Urinary bladder (tissue), 4 donors: ENCODE measurements around the gene PLXNC1. TPM values are rescaled to one million over a fixed set of nuclear protein-coding genes. Genes with fewer than 3 reads are reported as not detected.
A peak's percentile ranks its signal among the peaks of the same experiment; 100 is the strongest.

ENCODE experiments used
- DNase-seq: peaks from one replicate; pipeline ENCODE4 v3.0.0-alpha.2; 2015; ENCODE audit errors: extremely low spot score
- H3K27ac ChIP-seq: one replicate; pipeline ENCODE4 v1.5.1; 2013; ENCODE audit warnings: low read depth, mild to moderate bottlenecking, moderate library complexity
- H3K36me3 ChIP-seq: one replicate; pipeline ENCODE4 v1.6.1; 2013; ENCODE audit warnings: mild to moderate bottlenecking, moderate library complexity; ENCODE audit not compliant: insufficient read depth
- H3K4me1 ChIP-seq: one replicate; pipeline ENCODE4 v1.6.1; 2013; ENCODE audit warnings: mild to moderate bottlenecking, moderate library complexity; ENCODE audit not compliant: insufficient read depth
- H3K4me3 ChIP-seq: one replicate; pipeline ENCODE4 v1.5.1; 2013; ENCODE audit warnings: low read depth, low read length
- WGBS: extraction: QIAGEN DNeasy Blood & Tissue Kit; methylation state at CpG from one replicate; pipeline ENCODE4 v1.1.7; 2013; 5-methylcytosine and 5-hydroxymethylcytosine counted together
- polyA plus RNA-seq: library from polyadenylated mRNA; stranded (reverse); fragments of 200-250 nt; gene quantifications from one replicate; pipeline ENCODE4 v1.2.3, GENCODE V29; 2013
- total RNA-seq: library from RNA; depleted of rRNA; stranded (reverse); fragments of >200 nt; gene quantifications from one replicate; pipeline ENCODE4 v1.2.3, GENCODE V29; 2014
- donor health status: healthy with polysubstance abuse.
- donor health status: healthy.

The PLXNC1 gene
- total and polyA plus RNA-seq, 2 donors: 1.8 to 19.0 TPM

DNA sequence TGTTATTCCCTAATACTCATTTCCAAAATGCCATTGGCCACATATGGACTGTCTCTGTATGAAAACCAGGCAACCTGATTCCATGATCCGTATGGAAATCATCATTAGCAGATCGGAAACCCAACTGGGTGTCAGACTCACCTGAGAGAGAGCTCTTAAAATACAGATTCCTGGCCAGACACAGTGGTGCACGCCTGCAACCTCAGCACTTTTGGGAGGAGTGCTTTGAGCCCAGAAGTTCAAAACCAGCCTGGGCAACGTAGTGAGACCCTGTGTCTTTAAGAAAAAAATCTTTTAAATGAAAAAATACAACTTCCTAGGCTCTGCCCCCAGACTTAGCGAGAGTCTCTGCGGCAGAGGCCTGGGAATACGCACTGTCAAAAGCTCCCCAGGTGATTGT lies 37.4 kb downstream of the PLXNC1 start:
- DNase-seq: no peak
- H3K27ac ChIP-seq: no peak overlapping the region
- H3K4me1 ChIP-seq: no peaks in the 10 kb centered on the region
- no peak overlapping the region for H3K4me3 ChIP-seq
- no peaks in the 10 kb centered on the region for H3K36me3 ChIP-seq
- 89% methylated on average over 7 of the region's 7 CpGs for WGBS

DNA sequence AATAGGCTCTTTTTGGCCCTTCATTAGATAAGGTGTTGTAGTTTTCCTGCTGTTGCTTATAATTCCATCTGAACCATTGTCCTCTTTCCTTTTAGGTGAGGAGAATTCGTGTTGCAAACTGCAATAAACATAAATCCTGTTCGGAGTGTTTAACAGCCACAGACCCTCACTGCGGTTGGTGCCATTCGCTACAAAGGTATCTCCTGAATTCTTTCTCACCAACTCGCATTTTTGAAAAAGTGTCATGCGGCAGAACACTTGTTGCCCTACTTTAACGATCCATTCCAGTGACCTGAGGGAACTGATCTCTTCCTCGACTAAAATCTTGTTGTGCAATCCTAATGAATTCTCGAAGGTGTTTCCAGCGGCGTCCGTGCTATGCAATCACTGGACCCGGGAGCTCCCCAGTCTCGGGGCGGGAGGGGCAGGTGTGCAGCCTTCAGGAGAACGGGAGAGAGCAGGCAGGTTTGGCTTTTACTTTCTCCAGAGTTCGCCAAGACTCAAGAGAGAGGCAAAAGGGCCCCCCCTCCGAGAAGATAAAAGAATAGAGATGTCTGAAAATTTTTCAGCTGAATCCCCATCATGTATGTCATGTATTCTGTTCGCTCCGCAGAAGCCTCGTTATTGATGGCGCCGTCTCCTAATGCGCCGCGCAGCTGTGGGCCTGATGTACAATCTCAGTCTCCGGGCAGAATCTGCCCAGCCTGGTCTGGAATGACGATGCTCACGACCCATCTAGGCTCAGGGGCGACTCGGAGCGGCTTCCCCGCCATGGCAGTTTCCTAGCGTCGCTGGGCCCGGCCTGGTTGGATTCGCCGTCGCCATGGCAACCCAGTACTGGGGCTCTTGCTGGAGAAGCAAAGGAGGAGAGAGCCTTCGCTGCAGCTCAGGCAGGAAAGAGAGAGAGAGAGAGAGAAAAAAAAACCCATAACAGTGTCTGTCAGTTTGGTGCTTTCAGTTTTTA lies 38.2 kb downstream of the PLXNC1 start:
- no peak overlapping the region for H3K4me3 ChIP-seq
- no peaks in the 10 kb centered on the region for H3K36me3 ChIP-seq
- H3K27ac ChIP-seq: no peak overlapping the region
- peak; percentile 43 for DNase-seq
- 48% methylated on average over 40 of the region's 40 CpGs for WGBS
- no peaks in the 10 kb centered on the region for H3K4me1 ChIP-seq

DNA sequence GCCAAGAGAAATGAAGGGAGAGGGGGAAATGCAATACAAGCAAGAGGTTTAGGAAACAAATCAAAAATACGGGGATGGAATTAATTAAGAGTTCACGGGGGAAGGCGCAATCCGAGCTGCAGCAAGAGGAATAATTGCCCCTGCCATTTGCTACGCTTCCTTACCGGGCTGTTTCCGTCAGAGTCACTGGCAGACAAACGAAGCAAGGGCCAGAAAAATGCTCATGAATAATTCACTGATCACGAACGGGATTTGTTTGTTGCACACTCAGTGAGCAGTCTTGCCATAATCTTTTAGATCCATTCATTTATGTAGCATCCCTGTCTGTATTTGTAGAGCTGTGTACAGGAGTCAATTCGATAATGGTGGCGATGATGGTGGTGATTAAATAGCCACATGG lies 39.0 kb downstream of the PLXNC1 start:
- no peaks in the 10 kb centered on the region for H3K4me1 ChIP-seq
- no peak overlapping the region for H3K4me3 ChIP-seq
- DNase-seq: no peak
- WGBS: 63% methylated on average over 12 of the region's 12 CpGs
- H3K27ac ChIP-seq: no peak overlapping the region
- no peaks in the 10 kb centered on the region for H3K36me3 ChIP-seq

DNA sequence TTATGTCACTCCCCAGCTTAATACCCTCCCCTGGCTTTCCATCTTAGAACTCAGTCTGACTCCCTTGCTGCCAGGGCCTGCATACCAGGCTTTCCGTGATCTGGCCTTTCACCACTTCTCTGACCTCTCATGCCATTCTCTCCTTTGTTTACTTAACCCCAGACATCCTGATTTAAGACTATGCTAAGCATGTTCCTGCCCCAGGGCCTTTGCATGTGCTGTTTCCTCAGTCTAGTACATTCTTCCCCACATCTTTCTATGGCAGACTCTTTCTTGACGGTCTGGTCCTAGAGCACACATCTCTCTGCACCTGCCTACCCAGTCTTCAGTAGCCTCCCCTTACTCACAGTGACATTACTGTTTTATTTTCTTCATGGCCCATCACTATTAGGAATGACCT lies 42.2 kb downstream of the PLXNC1 start:
- Histone ChIP-seq H3K27ac (no peak overlapping the region), H3K4me3 (no peak overlapping the region), H3K4me1 (no peaks in the 10 kb centered on the region), H3K36me3 (no peaks in the 10 kb centered on the region)
- 86% methylated on average over 2 of the region's 2 CpGs for WGBS
- no peak for DNase-seq

DNA sequence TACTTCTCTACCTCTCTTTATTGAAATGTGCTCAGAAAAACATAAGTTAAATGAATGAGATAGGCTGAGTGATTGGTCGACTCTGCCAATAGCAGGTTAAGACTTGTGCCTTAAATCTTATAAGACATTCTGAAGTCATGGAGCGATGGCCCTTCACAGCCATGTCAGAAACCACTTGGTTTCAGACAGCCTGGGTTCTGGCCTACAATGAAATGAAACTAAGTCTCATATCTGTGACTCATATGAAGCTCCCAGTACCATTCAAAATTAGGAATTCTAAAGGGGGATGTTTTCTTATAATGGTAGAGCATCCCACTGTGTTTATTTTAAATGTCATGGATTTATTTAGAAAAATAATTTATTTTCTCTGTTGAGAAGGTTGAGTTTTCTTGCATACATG lies 42.6 kb downstream of the PLXNC1 start:
- H3K36me3 ChIP-seq: no peaks in the 10 kb centered on the region
- no peak for DNase-seq

DNA sequence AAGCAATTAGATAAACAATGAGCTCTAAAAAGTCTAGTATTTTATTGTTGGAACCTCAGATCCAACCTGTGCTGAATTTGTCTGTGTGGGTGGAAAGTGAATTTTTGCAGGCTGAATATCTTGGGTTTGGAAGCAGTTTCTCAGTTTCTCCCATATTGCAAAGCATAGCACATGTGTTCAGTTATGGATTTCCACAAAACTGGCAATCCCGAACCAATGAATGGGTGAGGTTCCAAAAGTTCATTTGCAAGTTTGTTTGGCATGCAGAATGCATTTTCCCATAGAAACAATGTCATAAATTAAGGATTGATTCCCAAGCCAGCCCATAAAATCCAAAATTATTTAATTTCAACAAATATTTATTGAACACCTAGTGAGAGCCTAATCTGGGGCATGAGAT lies 43.4 kb downstream of the PLXNC1 start:
- DNase-seq: no peak
- no peaks in the 10 kb centered on the region for H3K4me1 ChIP-seq
- H3K36me3 ChIP-seq: no peaks in the 10 kb centered on the region
- WGBS: 92% methylated on average over 1 of the region's 1 CpG
- H3K27ac ChIP-seq: no peak overlapping the region
- H3K4me3 ChIP-seq: no peak overlapping the region

More for the DNA sequence above, 42.6 kb downstream of the PLXNC1 start:
- H3K27ac ChIP-seq: no peak overlapping the region
- 93% methylated on average over 2 of the region's 2 CpGs for WGBS
- no peak overlapping the region for H3K4me3 ChIP-seq
- no peaks in the 10 kb centered on the region for H3K4me1 ChIP-seq

DNA sequence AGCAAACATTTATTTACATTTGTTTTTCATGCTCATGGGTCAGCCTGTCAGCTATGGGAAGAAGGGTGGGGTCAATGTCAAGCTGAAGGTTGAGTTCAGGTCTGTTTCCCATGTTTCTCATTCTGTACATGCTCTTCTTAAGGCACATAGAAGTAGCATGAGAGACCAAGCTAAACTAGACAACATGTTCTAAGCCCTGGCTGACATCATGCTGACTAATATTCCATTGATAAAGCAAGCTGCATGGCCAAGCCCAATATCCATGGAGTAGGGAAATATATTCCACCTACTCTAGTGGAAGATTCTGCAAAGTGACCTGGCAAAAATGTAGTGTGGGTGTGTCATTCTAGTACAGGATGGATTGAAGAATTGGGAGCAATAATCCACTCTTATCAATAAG lies 44.1 kb downstream of the PLXNC1 start:
- no peaks in the 10 kb centered on the region for H3K4me1 ChIP-seq
- no peak overlapping the region for H3K4me3 ChIP-seq
- no peak overlapping the region for H3K27ac ChIP-seq
- H3K36me3 ChIP-seq: no peaks in the 10 kb centered on the region
- DNase-seq: no peak

DNA sequence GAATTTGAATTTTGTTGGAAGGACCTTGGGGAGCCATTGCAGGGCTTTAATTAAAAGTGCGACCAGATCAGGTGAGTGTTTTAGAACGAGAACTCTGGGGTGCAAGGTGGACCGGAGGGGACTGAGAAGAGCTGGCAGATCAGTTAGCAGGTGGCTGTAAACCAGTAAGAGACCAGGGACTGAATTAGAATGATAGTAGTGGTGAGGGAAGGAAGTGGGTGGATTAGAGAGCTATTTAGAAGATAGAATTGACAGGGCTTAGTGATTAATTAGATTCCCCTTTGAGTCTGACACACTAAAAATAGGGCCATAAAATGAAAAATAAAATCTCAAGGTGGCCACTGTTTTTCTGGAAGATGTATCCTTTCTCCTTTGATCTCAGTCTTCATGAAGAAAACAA lies 44.8 kb downstream of the PLXNC1 start:
- H3K27ac ChIP-seq: no peak overlapping the region
- no peak overlapping the region for H3K4me3 ChIP-seq
- no peaks in the 10 kb centered on the region for H3K36me3 ChIP-seq
- no peak for DNase-seq
- WGBS: 82% methylated on average over 3 of the region's 3 CpGs
- no peaks in the 10 kb centered on the region for H3K4me1 ChIP-seq

DNA sequence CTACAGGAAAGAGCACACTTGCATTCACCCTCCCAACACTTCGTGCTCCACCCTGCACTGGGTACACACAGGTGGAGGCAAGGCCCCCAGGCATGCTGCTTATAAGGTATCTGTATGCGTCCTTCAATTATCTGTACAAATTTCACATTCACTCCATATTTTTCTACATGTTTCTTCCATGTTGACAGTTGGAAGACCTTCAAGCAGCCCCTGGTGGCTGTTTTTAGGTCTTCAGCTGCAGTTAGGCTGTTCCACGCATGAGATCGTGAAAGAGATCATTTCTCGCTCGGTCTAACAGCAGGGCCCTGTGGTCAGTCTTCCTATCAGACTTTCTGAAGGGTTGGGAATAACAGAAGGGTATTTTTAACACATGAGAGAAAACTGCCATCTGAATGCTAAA lies 47.1 kb downstream of the PLXNC1 start:
- no peak overlapping the region for H3K4me3 ChIP-seq
- no peaks in the 10 kb centered on the region for H3K4me1 ChIP-seq
- H3K36me3 ChIP-seq: no peaks in the 10 kb centered on the region
- WGBS: 96% methylated on average over 6 of the region's 6 CpGs
- no peak for DNase-seq
- no peak overlapping the region for H3K27ac ChIP-seq

DNA sequence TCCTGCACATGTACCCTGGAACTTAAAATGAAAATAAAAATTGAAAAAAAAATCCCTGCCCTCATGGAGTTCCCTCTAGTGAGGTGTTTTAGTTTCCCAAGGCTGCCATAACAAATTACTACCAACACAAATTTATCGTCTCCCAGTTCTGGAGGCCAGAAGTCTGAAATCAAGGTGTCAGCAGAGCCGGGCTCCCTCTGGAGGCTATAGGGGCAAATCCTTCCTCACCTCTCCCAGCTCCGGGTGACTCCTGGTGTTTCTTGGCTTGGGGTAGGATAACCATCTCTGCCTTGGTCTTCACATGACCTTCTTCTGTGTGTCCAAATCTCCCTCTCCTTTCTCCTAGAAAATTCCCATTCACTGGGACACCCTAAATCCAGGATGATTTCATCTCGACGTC lies 50.1 kb downstream of the PLXNC1 start:
- no peaks in the 10 kb centered on the region for H3K4me1 ChIP-seq
- no peaks in the 10 kb centered on the region for H3K36me3 ChIP-seq
- no peak overlapping the region for H3K4me3 ChIP-seq
- WGBS: 86% methylated on average over 5 of the region's 5 CpGs
- DNase-seq: no peak
- no peak overlapping the region for H3K27ac ChIP-seq

DNA sequence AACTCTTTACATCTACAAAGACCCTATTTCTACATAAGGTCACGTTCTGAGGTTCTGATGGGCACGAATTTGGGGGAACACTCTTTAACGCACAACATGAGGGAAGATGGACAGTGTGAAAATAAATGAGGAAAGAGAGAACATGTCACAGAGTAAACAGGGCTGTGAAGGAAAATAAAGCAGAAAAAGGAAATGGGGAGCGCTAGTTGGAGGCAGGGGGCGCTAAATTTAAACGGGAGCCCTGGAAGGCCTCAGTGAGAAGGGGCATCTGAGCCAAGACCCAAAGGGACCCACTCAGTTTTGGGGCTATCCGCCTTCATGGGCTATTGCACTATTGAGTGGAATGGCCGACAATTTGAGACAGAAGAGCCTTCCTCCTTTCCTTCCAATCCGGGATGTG lies 50.5 kb downstream of the PLXNC1 start:
- DNase-seq: no peak
- Histone ChIP-seq H3K27ac (no peak overlapping the region), H3K36me3 (no peaks in the 10 kb centered on the region), H3K4me3 (no peak overlapping the region), H3K4me1 (no peaks in the 10 kb centered on the region)
- WGBS: 72% methylated on average over 9 of the region's 9 CpGs

DNA sequence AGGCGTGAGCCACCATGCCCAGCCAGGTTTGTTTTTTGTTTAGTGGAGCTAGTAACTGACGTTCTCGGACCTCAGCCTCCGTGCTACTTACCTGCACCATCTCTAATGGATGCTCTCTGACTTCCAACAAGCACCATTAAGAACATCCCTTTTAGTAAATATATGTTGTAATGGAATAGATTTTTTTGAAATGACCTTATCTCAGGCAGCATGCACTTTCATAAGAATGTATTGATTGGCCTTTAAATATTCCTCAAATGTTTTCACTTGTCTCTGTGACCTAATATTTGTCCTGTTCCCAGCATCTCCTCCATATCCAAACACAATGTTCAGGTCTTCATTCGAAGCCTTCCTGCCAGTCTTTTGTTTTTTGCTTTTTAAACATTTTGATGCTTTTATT lies 51.7 kb downstream of the PLXNC1 start:
- WGBS: 94% methylated on average over 5 of the region's 5 CpGs
- H3K4me3 ChIP-seq: no peak overlapping the region
- no peak for DNase-seq
- H3K36me3 ChIP-seq: no peaks in the 10 kb centered on the region
- H3K4me1 ChIP-seq: no peaks in the 10 kb centered on the region
- no peak overlapping the region for H3K27ac ChIP-seq

DNA sequence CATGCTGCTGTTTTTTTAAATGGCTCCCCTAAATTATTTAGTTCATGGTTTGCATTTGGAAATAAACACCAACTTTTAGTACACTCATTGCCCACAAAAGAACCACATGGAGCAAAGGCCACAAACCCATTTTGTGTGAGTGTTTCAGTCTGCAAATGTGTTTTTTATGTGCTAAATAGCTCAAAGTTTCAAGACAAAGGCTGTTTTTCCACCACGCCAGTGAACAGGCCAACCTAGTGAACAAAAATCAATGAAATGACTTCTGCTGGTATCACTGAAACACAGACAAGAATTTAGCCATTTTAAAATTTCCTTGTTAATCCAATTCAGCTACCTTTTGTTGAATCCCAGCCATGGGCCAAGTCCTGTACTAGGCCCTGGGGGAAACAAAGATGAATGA lies 52.3 kb downstream of the PLXNC1 start:
- Histone ChIP-seq H3K36me3 (no peaks in the 10 kb centered on the region), H3K27ac (no peak overlapping the region), H3K4me3 (no peak overlapping the region), H3K4me1 (no peaks in the 10 kb centered on the region)
- WGBS: 95% methylated on average over 1 of the region's 1 CpG
- DNase-seq: no peak

DNA sequence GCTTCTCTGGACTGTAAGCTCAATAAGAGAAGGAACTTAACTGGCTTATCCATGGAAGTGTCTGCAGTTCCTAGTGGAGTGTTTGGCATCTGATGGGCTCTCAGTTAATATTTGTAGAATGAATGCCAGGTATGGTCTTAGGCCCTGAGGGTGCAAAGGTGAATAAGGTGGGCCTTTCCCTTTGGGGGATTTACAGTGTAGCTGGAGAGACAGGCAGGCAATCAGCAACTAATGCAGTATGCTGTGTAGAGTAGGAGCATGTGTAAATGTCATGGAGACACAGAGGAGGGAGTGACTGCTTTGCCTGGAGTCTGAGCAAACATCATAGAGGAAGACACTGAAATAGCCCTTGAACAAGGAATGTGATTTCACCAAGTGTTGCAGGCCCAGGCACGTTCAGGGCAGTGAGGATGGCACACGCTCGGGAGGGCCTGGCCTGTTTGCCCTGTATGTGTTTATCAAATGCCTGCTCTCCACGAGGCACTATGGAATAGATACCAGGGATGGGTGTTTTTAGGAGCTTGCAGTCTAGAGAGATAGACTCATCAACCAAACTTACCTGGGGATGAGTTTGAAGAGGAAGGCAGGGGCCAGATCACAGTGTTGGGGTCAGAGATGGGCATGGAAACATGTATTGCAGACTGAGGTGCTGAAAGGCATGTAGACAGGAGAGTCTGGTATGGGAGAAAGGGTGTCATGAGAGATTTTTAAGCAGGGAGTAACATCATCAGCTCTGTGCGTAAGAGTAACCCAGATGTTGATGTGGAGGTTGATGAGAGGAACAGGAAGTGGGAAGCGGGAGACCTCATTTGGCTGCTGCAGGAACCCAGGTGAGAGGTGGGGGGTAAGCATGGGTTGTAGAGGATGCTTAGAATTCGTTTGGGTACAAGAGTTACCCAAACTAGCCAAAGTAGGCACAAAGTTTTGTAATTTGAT lies 54.1 kb downstream of the PLXNC1 start:
- no peaks in the 10 kb centered on the region for H3K36me3 ChIP-seq
- no peak overlapping the region for H3K4me3 ChIP-seq
- DNase-seq: peak; percentile 54
- H3K4me1 ChIP-seq: no peaks in the 10 kb centered on the region
- no peak overlapping the region for H3K27ac ChIP-seq
- WGBS: 86% methylated on average over 7 of the region's 7 CpGs
